Stimulated activated CD8-positive, alpha-beta memory T cell treated with anti-CD3 and anti-CD28 coated beads, Interleukin-7, amount 100 ng/mL, for 4 hours (primary cell): ENCODE results near the gene PDE10A.
"Not testable (repeated sequence)": the region's sequence is repeated elsewhere in the genome, so short reads cannot be mapped to it uniquely, and the experiment has no call there.

Experiments used
- DNase-seq, 2 donors: peaks; one replicate each; pipeline ENCODE4 v3.0.0-alpha.2; 2020; ENCODE audit warnings: low read depth in 2 of 2

PDE10A gene

DNA sequence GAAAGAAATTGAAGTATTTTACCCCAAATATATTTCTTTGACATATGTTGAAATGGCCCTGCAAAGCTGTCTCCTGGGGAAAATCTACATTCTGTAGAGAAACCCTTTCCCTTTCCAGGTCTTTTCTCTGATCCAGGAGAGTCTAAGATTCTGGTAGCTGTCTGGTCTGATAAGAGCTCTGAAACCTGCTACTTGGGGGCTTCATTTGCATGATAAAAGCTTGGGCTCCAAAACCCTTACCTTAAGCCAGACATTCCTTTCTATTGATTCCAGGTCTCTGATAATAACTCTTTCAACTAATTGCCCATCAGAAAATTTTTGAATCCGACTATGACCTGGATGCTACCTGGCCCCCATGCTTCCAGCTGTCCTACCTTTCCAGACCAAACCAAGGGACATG, 184.5 kb downstream of the PDE10A start:
- DNase-seq, result no peak

- DNase-seq, result no peak
Measured at GRCh38 chr6:165469483-165469882, 193.6 kb downstream of the PDE10A start.

GRCh38 chr6:165468340-165469235, 194.5 kb downstream of the PDE10A start:
- DNase-seq, result no peak

- DNase-seq, result not testable (repeated sequence)
Measured at GRCh38 chr6:165463499-165463898, 199.5 kb downstream of the PDE10A start.

- not testable (repeated sequence) for DNase-seq
Measured at GRCh38 chr6:165459605-165460301, 203.3 kb downstream of the PDE10A start.

DNA sequence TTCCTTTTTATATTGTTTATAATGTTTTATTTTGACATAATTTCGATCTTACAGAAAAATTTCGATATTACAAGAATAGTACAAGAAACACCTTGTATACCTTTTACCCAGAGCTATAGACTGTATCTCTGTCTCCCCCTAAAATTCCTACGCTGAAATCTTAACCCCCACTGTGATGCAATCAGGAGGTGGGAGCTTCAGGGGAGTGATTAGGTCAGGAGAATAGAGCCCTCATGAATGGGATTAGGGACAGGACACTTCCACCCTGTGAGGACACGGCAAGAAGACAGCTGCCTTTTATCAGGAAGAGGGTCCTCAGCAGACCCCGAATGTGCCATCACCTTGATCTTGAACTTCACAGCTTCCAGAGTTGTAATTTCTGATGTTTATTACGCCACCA, 204.9 kb downstream of the PDE10A start:
- DNase-seq, result no peak

DNA sequence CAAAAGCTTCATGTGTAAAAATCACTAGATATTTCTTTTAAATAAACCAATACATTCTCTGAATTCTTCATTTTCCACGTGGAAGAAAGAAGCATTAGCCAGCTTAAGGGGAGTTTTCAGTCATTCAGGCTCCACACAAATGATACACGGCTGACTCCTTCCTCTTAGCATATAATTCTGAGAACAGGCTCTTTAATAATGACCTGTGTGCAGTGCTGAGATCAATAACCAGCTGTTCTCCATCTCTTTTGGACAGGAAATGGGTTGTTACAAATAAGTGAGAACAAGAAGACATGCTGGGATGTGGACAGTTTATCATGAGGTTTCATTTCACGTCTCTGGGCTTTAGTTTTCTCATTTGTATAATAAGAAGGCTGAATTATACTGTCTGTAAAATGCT, 206.8 kb downstream of the PDE10A start:
- no peak for DNase-seq

DNA sequence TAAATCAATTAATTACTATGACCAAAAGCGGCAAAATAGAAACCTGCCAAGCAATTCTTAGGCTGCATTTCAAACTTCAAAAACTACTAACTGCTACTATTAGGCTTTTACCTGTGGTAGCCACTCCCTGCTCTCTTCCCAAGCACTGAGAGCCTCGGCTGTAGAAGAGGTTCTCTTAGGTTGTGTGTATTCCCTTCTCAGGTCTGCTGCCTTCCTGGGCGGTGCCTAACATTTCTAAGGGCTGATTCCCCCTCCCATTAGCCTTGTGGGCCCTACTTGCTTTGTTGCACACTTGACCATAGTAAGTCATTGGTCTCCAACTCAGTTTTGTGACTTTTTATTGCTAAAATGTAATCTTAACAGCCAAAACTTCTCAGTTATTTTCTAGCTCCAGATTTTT, 207.6 kb downstream of the PDE10A start:
- no peak for DNase-seq

DNA sequence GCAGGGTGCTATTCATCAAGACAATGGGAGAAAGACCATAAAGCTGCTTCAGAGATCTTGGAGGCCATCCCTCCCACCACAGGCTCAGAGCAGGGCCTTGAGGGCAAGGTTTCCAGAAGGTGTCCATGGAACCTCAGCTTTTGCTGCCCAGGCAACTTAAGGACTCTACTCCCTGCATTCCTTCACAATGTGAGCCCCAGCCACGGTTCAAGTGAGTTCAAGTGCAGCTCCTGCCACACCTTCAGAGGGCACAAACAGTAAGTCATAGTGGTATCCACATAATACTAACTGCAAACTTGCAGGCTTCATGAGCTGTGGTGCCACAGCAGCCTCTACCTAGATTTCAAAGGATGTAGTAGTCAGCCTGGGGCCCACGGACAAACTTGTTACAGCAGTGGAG, 209.6 kb downstream of the PDE10A start:
- no peak for DNase-seq

GRCh38 chr6:165451838-165452237, 211.2 kb downstream of the PDE10A start:
- no peak for DNase-seq

GRCh38 chr6:165448210-165448609, 214.8 kb downstream of the PDE10A start:
- no peak for DNase-seq

DNA sequence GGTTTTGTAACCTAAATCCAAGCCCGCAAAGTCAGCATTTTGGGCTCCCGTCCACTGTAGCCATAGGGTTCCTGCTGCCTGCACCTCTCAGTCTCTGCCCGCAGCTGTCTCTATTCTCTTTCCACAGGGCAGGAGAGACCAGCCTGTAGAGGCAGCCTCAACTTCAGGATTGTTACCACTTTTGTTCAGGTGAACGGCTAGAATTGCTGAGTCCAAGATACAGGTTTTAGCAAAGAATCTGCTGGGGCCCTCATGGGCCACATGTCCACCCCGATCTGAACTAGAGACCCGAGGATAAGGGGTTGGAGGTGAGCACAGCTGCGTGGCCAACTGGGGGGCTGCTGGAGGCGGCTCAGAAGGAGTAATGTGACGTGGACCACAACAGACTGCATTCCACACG, 215.9 kb downstream of the PDE10A start:
- DNase-seq, result no peak

DNA sequence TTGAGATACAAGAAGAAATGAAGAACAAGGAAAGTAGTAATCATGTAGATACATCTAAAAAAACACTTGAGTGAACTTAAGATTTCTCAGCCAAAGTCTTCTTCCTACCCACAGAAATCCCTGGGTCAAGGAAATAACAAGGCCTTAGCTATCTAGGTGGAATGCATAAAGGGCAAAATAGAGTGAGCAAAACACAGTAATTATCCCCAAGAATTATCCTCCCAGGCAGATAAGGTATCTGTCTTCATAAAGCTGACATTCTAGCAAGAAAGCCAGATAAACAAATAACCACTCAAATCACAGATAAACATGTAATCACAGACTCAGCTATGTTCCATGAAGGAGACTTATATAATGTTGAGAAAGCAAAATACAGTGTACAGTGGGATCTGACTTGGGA, 216.7 kb downstream of the PDE10A start:
- DNase-seq, result no peak

GRCh38 chr6:165443462-165443861, 219.6 kb downstream of the PDE10A start:
- DNase-seq, result no peak

DNA sequence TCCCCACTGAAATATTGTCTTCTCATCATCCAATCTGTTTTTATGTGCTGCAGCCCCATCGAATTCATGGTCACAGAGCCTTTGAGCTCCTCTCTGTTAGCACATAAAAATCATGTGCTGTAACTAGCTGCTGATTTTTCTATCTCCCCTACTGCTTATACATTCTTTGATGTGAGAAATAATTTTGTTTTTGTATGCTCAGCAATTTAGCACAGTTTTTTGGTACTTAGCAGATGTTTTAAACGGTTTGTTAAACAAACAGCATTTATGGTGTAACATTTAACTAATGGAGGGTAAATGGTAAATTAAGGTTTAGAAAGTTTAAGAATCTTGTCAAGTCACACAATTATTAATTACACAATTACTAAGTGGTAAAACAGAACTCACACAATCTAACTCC, 221.9 kb downstream of the PDE10A start:
- no peak for DNase-seq

GRCh38 chr6:165439928-165440554, 223.0 kb downstream of the PDE10A start:
- no peak for DNase-seq

DNA sequence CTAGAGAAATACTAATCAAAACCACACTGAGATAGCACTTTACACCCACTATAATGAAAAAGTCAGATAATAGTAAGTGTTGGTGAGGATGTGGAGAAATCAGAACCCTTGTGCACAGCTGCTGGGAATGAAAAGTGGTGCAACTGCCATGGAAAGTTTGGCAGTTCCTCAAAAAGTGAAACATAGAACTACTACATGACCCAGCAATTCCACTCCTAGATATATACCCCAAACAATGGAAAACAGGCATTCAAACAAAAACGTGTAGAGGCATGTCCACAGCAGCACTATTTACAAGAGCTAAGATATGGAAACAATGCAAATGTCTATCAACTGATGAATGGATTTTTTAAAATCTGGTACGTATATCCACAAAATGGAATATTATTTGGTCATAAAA, 236.1 kb downstream of the PDE10A start:
- DNase-seq, result no peak

DNA sequence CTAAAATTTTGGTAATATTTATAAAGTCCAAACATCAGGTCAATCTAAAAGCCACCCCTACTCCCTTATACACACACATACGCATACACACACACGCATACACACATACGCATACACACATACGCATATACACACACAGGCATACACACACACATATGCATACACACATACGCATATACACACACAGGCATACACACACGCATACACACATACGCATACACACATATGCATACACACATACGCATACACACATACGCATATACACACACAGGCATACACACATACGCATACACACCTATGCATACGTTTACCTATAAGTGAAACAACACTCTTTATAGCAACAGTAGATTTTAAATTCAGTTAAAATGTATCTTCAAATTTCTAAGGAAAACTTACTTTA, 240.8 kb downstream of the PDE10A start:
- DNase-seq, result no peak

GRCh38 chr6:165417278-165417865, 245.7 kb downstream of the PDE10A start:
- no peak for DNase-seq

DNA sequence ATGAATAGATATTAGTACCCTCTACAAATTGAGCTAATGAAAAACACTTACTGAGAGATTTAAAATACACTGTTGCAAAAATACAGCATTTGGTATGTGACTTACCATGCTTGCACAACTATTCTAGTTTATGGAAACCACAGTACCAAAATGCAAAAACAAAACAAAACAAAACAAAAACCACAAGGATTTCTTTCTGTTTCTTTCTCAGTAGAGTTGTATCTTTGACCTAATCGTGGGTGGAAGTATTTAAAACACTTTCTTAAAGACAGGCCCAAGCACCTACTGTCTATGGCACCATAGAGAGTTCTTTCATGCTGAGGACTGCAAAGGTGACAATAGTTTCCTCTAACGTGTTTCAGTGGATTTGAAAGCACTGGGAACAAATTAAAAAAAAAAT, 258.3 kb downstream of the PDE10A start:
- no peak for DNase-seq

DNA sequence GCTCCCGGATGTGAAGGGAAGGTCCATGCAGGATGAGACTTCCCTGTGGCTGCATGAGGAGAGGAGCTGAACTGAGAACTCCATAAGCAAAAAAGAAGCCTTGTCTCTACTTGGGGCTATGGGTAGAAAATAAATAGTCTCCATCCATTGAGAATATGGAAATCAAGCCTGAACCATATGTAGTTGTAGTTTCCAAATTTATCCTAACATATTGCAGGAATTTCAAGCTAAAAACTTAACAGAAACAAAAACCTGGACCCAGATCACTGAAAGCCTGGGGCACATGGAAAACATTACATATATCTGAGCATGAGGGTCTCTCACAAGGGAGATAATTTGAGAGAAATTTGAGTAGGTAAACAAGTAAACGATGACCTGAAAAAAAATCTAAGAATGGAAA, 258.7 kb downstream of the PDE10A start:
- no peak for DNase-seq

- no peak for DNase-seq
Measured at GRCh38 chr6:165403006-165403595, 259.9 kb downstream of the PDE10A start.
